Superior temporal gyrus (tissue), 1 donor: Measurements from ENCODE around the gene OR51M1.

Source experiments
- DNase-seq: peaks from one replicate; pipeline ENCODE4 v3.0.0-alpha.2; 2016; ENCODE audit errors: extremely low spot score

The OR51M1 gene

DNA sequence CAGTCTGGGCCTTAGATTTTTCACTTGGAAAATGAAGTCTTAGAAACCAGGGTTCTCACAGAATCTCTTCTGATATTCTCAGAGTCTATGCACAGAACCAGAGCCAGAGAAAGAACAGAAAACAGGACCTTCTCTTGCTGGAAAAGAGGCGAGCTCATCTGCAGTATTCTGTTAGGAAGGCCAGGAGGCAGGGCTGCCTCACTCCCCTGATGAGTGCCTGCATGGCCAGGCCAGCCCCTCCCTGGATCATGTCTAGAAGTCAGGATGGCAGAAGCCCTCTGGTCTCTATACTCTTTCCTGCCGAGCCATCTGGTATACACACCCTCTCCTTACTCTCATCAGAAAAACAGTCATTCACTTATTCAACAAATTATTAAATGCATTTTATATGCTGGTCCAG lies 723 bp downstream of the OR51M1 start:
- DNase-seq = no peak

DNA sequence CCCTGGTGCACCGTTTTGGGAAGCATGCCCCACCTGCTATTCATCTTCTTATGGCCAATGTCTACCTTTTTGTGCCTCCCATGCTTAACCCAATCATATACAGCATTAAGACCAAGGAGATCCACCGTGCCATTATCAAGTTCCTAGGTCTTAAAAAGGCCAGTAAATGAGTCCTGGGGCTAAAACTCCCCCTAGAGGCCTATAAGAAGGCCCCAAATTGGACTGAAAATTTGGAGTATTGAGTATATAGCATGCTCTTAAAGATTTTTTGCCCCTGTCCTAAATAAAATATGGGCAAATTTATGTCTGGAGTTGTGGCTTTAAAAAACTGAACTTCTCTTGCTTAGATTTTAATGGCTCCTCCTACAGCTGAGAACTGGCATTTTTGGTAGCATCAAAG lies 6.6 kb downstream of the OR51M1 start:
- no peak for DNase-seq

DNA sequence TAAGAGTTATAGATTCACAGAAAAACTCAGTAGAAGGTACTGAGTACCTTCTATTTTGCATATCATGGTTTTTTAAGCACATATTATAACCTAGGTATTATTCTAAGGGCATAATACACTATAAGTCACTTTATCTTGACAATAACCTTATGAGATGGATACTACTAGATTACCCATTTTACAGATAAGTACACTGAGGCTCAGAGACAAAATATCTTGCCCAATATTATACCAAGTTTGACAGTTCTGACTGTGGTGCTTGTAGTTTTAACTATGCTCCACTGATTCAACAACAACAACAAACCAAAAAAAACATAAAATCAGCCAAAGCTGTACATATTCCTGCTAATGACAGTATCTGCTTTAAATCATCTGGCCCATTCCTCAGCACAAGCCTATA lies 10.5 kb downstream of the OR51M1 start:
- no peak for DNase-seq

DNA sequence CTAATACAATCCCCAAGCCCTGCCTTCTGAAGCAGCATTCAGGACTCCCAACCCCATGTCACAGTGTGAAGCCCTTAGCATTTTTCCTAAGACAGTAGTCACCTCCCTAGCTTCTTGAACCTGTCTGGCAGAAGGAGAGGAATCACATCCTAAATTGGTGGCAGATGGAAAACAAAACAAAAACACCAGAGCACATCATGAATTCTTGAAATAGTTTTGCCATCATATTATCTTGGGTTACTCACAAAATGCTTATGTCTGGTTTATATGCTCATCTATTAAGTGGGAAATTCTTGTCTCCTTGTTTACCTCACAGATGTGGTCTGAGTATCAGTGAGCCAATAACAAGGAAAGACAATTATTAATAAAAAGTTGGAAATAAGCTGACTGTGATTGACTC lies 15.3 kb downstream of the OR51M1 start:
- DNase-seq = no peak

DNA sequence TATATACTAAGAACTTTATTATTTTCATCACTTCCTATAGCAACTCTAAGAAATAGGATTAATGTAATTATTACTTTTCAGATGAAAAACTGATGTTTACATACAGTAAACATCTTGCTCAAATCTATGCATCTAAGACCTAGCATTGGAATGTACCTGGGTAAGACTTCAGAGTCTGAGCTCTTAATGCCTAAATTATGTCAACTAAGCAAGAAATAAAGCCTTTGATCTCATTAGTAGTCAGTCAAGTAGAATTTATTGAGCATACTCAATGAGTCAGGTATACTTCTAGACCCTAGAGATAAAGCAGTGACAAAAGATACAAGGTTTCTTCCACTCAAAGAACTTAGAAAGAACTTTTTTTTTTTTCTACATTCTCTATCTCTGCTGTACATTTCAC lies 21.6 kb downstream of the OR51M1 start:
- DNase-seq = no peak

DNA sequence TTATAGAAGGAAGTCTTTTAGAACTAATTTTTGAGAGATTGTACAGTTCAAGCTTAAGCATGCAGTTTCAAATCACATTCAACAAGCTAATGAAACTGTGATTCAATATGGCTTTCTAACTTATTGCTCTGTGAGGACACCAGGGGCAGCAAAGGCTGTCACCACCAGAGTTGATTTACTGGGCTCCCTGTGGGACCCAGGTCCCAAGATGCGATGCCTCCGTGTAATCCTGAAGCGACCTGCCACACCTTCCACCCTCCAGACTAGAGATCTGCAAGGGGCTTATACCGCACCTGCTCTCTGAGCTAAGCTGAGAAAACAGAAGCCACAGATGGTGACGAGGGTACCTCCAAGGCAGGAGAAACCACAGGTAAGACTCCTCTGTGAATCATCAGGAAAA lies 37.4 kb downstream of the OR51M1 start:
- no peak for DNase-seq

DNA sequence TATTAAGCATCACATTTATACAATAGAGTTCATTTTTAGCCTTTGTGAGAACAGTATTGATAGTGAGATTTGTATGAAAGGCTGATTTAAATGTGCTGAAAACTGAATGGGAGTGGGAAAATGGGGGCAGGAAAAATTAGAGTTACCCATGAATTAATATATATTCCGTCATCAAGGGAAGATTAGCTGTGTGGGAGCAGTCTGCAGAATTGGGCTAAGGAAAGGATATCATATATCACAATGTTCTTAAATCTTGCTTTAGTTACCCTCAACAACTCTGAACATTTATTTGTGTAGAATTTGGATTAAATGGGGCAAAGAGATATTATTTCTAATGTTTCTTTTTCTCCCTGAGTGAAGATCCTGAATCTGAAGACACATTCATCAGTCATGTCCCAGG lies 38.2 kb downstream of the OR51M1 start, which contains the start of gene OR51Q1:
Gene OR51Q1 (plus strand): TSS at position 301 of the 400 bp plus-strand sequence. CDS start 90 bp downstream, at position 391.
- DNase-seq = no peak

DNA sequence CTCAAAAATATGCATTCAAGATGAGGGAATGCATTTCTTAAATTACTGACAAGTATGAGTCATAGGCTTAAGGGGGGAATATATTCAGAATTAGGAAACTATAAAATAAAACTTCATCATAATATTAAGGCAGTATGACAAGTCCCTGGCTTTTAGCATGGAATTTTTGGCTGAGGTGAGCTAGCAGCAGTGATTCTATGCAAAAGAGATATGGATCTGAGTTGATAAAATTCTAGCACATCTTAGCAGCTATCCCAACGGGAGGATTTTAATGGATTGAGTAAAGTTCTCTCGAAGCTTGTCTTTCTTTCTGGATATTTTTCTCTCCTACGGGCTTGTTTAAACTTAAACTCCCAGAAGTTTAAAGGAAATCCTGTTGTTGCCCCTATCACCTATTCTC lies 39.5 kb downstream of the OR51M1 start:
- no peak for DNase-seq

DNA sequence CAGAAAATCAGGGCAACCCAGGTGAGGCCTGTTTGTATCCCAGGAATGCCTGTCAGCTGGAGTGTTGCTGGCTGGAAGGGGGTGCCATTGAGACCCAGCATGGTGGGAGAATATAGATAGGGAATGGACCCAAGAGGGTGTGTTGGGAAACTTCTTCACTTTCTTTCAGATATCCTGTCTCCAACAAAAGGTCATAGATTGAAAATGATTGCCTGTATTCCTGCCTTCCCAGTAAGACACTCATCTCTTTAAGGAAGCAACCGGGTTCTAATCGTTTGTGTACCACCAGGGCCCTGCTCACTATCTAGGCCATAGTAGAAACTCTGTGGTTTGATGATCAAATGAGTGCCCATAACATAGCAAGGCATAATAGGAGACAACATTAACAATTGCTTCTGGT lies 57.8 kb downstream of the OR51M1 start, which contains the start of gene OR51I1:
Gene OR51I1 (minus strand): TSS at position 101 of the 400 bp plus-strand sequence. CDS start 0 bp downstream, at position 101.
- no peak for DNase-seq
